HUES48 (cell line): ENCODE data around the gene NEURL3.

Experiments
- H3K27ac ChIP-seq: one replicate; pipeline ENCODE4 v1.7.0; 2013; ENCODE audit warnings: low read depth, low read length, inconsistent platforms
- H3K27me3 ChIP-seq: 2 replicates; pipeline ENCODE4 v1.6.1; 2013; ENCODE audit warnings: mild to moderate bottlenecking, low read length; ENCODE audit not compliant: control insufficient read depth, insufficient read depth
- H3K36me3 ChIP-seq: 2 replicates; pipeline ENCODE4 v1.6.1; 2013; ENCODE audit warnings: low read length; ENCODE audit not compliant: control insufficient read depth, insufficient read depth
- H3K4me1 ChIP-seq: 2 replicates; pipeline ENCODE4 v1.6.1; 2013; ENCODE audit warnings: mild to moderate bottlenecking, low read length; ENCODE audit not compliant: control insufficient read depth, insufficient read depth
- H3K4me3 ChIP-seq: 2 replicates; pipeline ENCODE4 v1.5.1; 2013; ENCODE audit warnings: mild to moderate bottlenecking, low read depth, low read length
- H3K9ac ChIP-seq: 2 replicates; pipeline ENCODE4 v1.6.1; 2013; ENCODE audit warnings: mild to moderate bottlenecking, low read depth, low read length, moderate library complexity
- H3K9me3 ChIP-seq: 2 replicates; pipeline ENCODE4 v1.6.1; 2013; ENCODE audit warnings: low read length; ENCODE audit not compliant: control insufficient read depth, insufficient read depth

The NEURL3 gene

GRCh38 chr2:96493072-96493471 lies 12.1 kb downstream of the NEURL3 start:
- Histone ChIP-seq H3K4me3 (no peak overlapping the region), H3K4me1 (peaks cover 1% of the 10 kb centered on the region; the same call in 1 of the 2 replicates), H3K9ac (no peak overlapping the region), H3K9me3 (no peaks in the 10 kb centered on the region), H3K27ac (peak overlapping the region; percentile 60), H3K27me3 (no peaks in the 10 kb centered on the region), H3K36me3 (no peaks in the 10 kb centered on the region)

- Histone ChIP-seq H3K9me3 (no peaks in the 10 kb centered on the region), H3K4me3 (no peak overlapping the region), H3K27me3 (no peaks in the 10 kb centered on the region), H3K36me3 (no peaks in the 10 kb centered on the region), H3K9ac (no peak overlapping the region), H3K4me1 (no peaks in the 10 kb centered on the region), H3K27ac (no peak overlapping the region)
Observed at GRCh38 chr2:96491860-96492497, 13.2 kb downstream of the NEURL3 start.

GRCh38 chr2:96489663-96490062 lies 15.5 kb downstream of the NEURL3 start:
- Histone ChIP-seq H3K27me3 (no peaks in the 10 kb centered on the region), H3K9ac (no peak overlapping the region), H3K27ac (no peak overlapping the region), H3K9me3 (no peaks in the 10 kb centered on the region), H3K4me1 (peaks cover 8% of the 10 kb centered on the region; the same call in 1 of the 2 replicates), H3K36me3 (no peaks in the 10 kb centered on the region), H3K4me3 (no peak overlapping the region)

GRCh38 chr2:96489261-96489660 lies 15.9 kb downstream of the NEURL3 start:
- Histone ChIP-seq H3K9ac (no peak overlapping the region), H3K27me3 (no peaks in the 10 kb centered on the region), H3K4me1 (peaks cover 8% of the 10 kb centered on the region; the same call in 1 of the 2 replicates), H3K4me3 (no peak overlapping the region), H3K36me3 (no peaks in the 10 kb centered on the region), H3K9me3 (no peaks in the 10 kb centered on the region), H3K27ac (no peak overlapping the region)

- no peaks in the 10 kb centered on the region for H3K9me3 ChIP-seq
- no peak overlapping the region for H3K27ac ChIP-seq
- no peak overlapping the region for H3K9ac ChIP-seq
- H3K4me1 ChIP-seq = peaks cover 8% of the 10 kb centered on the region; the same call in 1 of the 2 replicates
- H3K27me3 ChIP-seq = no peaks in the 10 kb centered on the region
- no peak overlapping the region for H3K4me3 ChIP-seq
- no peaks in the 10 kb centered on the region for H3K36me3 ChIP-seq
Observed at GRCh38 chr2:96486696-96487095, 18.5 kb downstream of the NEURL3 start.

- H3K27me3 ChIP-seq = no peaks in the 10 kb centered on the region
Observed at GRCh38 chr2:96485751-96486651, 19.2 kb downstream of the NEURL3 start.

GRCh38 chr2:96485350-96485749 lies 19.8 kb downstream of the NEURL3 start:
- Histone ChIP-seq H3K27me3 (no peaks in the 10 kb centered on the region), H3K36me3 (no peaks in the 10 kb centered on the region), H3K4me1 (peaks cover 8% of the 10 kb centered on the region; the same call in 1 of the 2 replicates), H3K9me3 (no peaks in the 10 kb centered on the region), H3K4me3 (no peak overlapping the region), H3K27ac (no peak overlapping the region), H3K9ac (no peak overlapping the region)

More at GRCh38 chr2:96485751-96486651, 19.2 kb downstream of the NEURL3 start:
- Histone ChIP-seq H3K9me3 (no peaks in the 10 kb centered on the region), H3K27ac (no peak overlapping the region), H3K4me1 (peaks cover 8% of the 10 kb centered on the region; the same call in 1 of the 2 replicates), H3K36me3 (no peaks in the 10 kb centered on the region), H3K9ac (no peak overlapping the region; the same call in 1 of the 2 replicates), H3K4me3 (no peak overlapping the region)

GRCh38 chr2:96484091-96484490 lies 21.1 kb downstream of the NEURL3 start:
- H3K9me3 ChIP-seq = no peaks in the 10 kb centered on the region
- peaks cover 8% of the 10 kb centered on the region; the same call in 1 of the 2 replicates for H3K4me1 ChIP-seq
- no peaks in the 10 kb centered on the region for H3K27me3 ChIP-seq
- no peak overlapping the region for H3K27ac ChIP-seq
- H3K36me3 ChIP-seq = no peaks in the 10 kb centered on the region
- no peak overlapping the region for H3K4me3 ChIP-seq
- no peak overlapping the region for H3K9ac ChIP-seq

GRCh38 chr2:96477458-96477857 lies 27.7 kb downstream of the NEURL3 start:
- Histone ChIP-seq H3K9me3 (no peaks in the 10 kb centered on the region), H3K36me3 (no peaks in the 10 kb centered on the region), H3K9ac (no peak overlapping the region), H3K4me1 (no peaks in the 10 kb centered on the region), H3K27me3 (no peaks in the 10 kb centered on the region), H3K4me3 (no peak overlapping the region), H3K27ac (no peak overlapping the region)

- no peaks in the 10 kb centered on the region for H3K27me3 ChIP-seq
- H3K4me1 ChIP-seq = no peaks in the 10 kb centered on the region
- no peaks in the 10 kb centered on the region for H3K36me3 ChIP-seq
- H3K9me3 ChIP-seq = no peaks in the 10 kb centered on the region
- no peak overlapping the region for H3K9ac ChIP-seq
- H3K4me3 ChIP-seq = no peak overlapping the region
- H3K27ac ChIP-seq = no peak overlapping the region
Observed at GRCh38 chr2:96471772-96472171, 33.4 kb downstream of the NEURL3 start.

GRCh38 chr2:96470636-96471035 lies 34.5 kb downstream of the NEURL3 start:
- Histone ChIP-seq H3K9me3 (no peaks in the 10 kb centered on the region), H3K4me3 (no peak overlapping the region; the same call in 1 of the 2 replicates)

More at GRCh38 chr2:96470636-96471035, 34.5 kb downstream of the NEURL3 start:
- H3K27ac ChIP-seq = no peak overlapping the region
- H3K4me1 ChIP-seq = no peaks in the 10 kb centered on the region
- no peaks in the 10 kb centered on the region for H3K27me3 ChIP-seq
- H3K9ac ChIP-seq = no peak overlapping the region
- no peaks in the 10 kb centered on the region for H3K36me3 ChIP-seq
